HG02623 (cell line): ENCODE measurements around the gene MERTK.
"Not testable (repeated sequence)": the region's sequence is repeated elsewhere in the genome, so short reads cannot be mapped to it uniquely, and the experiment has no call there.

Source experiments
- ATAC-seq: cut with Tn5 transposase; IDR thresholded peaks from one replicate; pipeline ENCODE4 v1.9.1; 2021; ENCODE audit warnings: moderate library complexity; ENCODE audit not compliant: unreplicated experiment

MERTK gene

DNA sequence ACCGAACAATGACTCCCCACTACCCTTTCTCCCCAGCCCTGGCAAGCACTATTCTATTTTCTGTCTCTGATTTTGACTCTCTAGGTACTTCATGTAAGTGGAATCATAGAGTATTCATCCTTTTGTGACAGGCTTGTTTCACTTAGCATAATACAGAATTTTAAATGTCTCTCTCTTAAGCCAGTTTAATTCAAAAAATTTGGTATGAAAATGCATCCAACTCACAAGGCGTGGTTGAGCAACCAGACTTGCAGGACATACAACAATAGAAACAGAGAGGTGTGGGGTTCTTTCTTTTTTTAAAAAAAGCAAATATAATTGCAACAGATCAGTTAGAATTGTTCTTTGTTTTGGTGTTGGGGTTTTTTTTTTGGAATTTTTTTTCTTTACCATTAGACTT lies 109.1 kb downstream of the MERTK start:
- no peak for ATAC-seq

DNA sequence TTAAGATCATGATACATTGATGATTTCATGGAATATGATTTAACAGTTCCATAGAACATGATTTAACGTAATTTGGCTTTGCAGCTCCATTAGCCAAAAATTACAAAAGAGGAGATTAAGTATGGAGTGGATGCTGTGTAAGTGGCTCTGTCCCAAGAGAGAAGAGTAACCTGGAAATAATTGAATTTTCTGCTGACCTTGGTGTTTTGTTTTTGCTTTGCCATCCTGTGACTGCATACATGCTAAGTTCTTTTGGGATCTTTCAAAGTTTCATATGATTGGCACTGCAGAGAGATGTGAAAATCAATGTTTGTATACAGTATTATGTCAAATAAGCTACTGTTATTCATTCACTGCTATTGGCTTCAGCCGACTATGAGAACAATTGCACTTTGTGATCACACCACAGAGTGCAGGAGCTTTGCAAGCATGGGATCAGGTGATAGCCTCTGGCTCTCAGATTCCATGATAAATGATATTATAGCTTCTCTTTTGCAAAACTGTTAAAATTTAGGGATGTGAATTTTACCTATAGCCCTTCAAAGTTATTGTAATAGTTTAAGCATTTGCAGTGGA lies 110.6 kb downstream of the MERTK start:
- ATAC-seq = no peak

DNA sequence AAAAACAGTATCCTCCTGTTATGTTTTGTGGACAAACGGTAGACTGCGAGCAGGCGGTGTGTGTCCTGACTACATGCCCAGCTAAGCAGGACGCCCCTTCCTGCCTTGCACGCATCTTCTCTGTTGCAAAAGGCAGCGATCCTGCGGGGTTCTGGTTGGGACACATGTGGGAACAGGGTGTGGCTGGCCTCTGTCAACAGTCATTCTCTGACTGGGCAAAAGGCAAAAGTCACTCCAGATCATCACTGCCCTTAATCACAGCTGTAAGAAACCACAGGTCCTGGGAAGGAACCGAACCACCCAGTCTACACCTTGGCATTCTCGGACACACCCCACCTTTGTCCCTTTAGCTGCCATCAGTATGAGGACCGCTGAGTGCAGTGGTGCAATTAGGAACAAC lies 112.3 kb downstream of the MERTK start:
- ATAC-seq = no peak

DNA sequence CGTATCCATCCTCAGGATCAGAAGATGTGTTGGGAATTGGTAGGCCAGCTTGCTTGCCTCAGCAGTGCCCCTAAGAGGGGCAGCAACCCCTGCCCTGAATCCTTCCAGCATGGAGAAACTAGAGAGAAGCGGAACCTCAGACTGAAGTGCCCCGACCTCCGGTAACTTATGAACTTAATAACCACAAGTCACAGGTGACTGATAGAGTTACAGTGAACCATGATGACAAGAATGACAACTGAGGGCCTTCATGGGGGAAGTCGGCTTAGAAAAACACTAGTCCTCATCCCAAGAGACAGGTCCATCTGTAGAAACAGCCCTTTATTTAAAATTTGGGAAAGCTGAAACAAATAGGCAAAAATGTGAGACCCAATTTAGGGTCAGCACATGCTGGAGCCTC lies 114.1 kb downstream of the MERTK start:
- no peak for ATAC-seq

DNA sequence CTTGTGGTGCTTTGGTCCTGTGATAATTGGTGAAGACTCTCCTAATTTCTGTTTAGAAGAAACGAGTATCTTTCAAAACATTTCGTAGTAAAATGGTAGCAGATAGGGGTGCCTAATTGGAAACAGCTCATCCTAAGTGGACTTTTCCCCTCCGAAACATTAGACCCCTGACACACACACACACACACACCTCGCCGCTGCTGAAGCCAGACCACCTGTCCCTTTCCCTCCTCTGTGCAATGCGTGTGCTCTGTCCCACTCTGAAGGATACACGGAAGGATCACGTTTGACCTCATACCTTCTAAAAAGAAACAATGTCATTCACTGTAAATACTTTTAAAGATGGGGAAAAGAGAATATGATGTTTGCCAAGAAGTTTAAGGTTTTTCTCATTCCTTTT lies 120.4 kb downstream of the MERTK start:
- ATAC-seq = no peak

DNA sequence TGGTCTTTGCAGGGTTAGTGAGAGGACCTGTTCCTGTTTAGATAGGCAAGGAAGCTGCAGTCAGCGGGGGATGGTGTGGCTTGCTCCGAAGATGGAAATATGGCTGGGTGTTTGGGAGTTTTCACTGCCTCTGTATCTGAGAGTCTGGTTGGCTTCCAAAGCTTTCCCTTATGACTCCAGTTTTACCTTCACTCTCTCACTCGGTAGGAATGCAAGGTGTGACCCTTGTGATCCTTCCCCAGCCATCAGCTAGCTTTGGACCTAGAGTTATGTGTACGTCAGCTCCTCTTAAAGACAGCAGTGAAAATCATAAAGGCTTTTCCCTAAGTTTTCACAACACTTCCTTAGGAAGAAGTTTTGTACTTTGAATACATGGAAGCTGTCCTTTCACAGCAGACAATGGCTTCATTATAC lies 121.2 kb downstream of the MERTK start:
- no peak for ATAC-seq

DNA sequence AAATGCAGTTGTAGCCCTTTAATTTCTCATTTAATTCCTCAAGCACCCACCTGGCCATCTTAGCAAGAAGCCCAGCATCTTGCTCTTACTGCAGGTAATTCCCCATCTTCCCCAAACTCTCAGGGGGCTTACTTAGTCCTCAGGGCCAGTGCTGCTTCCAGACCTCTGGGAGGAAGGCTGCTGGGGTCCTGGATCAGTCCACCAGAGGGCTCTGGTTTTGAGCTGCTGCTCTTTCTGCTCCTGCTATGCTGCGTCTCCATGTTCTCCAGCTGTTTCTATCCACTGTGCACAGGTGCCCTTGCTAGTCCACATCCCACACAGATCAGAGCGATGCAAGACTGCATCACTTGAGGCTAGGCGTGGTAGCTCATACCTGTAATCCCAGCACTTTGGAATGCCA lies 122.2 kb downstream of the MERTK start:
- no peak for ATAC-seq

DNA sequence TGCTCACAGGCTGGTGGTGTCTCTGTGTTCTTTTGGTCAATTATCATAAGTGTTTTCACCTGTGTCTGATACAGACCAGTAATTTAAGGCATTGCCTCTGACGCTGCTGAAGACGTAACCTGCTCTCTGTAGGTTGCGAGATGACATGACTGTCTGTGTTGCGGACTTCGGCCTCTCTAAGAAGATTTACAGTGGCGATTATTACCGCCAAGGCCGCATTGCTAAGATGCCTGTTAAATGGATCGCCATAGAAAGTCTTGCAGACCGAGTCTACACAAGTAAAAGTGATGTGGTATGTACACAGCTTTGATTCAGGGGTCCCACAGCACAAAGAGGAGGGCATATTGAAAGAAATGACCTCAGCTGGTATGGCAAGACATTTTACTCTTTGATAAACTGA lies 122.9 kb downstream of the MERTK start:
- no peak for ATAC-seq

DNA sequence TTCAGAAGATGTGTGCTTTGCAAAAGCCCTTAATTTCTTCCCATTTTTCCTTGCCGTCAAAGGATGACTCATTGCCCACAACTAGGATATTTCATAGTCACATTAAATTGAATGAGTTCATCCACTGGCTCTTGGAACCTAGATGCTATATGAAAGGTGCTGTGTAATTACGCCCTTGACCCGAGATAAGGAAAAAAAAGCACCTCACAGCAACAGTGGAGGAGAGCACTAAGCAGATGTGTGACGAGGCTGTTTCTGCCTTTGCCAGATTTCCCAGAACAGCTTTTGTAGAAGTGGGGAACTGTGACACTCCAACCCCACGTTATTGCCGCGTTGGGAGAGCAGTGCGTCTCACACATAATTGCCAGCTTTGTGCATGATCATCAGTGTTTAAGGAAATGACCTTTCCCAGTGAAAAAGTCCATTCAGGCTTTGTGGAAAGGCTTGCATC lies 123.4 kb downstream of the MERTK start:
- ATAC-seq = no peak

DNA sequence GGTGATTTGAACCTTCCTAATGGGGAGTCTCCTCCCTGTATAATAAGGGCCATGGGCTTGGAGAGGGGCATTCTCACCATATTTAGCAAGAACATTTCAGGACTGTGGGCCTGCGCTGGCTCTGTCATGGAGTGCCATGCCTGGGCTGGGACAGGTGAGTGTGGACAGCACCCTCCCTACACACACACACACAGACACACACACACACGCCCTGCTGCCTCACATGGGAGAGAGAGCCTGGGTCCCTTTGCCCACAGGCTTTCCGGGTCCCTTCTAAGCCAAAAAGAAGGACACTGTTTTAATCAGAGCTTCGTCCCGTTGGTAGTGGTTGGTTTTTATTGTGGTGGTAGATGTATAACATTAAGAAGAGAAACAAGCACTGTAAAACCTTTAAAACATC lies 125.3 kb downstream of the MERTK start:
- ATAC-seq = no peak

DNA sequence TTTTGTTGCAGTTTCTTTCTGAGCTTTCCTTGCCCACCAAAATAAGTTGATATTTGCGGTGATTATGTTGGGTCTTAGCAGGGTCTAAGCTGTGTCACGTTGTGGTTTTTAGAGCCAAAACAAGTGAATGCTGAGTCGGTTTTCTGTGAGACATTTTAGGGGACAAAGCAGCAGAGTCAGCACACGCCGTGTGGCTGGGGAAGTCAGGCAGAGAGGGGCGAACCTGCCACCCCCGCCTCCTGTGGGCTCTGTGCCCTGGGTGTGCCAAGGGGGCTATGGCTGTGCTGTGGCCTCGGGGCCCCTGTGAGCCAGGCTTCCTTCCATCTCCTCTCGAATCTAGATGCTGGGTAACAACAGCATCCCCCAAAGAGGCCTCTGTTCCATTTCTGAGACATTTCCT lies 125.8 kb downstream of the MERTK start:
- ATAC-seq = no peak

DNA sequence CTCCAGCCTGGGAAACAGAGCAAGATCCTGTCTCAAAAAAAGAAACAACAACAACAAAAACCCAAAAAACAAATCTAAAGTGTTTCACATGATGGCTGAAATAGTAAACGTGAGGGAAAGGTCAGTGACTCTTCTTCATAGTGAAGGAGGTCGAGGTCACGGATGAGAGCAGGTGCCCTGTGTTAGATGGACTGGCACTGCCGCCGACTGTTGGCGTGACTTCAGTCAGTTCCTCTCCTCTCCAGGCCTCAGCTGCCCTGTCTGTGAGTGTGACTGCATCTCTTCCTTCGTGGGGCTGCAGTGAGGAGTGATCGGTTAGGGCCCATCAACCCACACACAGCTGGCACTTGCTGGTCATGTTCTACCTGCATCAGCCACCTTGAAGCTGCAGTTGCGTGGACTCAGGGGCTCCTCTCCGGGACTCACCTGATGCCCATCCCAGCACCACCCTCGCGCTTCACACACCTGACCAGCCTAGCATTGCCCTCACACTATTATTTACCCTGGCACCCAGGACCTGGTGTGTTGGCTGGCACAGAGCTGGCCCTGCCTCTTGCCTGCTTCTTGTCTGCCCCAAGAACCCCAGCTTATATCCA lies 126.6 kb downstream of the MERTK start:
- ATAC-seq = no peak

DNA sequence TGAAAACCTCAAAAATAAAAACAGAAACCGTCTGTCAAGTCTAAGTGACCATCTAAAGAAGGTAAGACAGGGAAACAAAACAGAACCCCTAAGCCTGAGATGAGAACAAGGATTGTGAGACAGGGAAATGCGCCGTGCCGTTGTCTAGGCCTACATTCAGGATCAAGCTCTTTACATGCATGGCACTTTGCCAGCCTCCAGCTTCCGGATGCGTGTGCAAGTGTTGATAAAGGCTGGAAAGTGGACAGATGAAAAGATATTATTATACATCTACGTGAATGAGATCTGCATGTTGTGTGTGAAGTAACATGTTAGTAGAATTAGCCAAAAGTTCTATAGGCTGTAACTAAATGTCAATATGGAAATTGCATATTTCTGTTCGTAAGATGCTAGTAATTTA lies 128.1 kb downstream of the MERTK start:
- no peak for ATAC-seq

DNA sequence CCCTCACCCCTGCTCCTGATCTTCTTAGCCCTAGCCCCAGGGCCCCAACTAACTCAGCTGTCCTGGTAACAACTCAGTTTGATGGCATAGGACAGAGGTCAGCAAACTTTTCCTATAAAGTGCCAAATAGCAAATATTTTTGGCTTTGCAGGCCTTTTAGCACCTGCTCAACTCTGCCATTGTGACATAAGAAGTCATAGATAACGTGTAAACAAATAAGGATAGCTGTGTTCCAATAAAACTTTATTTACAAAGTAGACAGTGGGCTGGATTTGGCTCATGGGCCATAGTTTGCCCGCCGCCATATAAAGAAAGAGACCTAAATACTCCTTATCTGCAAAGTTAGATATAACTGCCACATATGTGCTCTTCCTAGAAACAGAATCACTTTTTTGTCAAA lies 129.4 kb downstream of the MERTK start:
- ATAC-seq = no peak

DNA sequence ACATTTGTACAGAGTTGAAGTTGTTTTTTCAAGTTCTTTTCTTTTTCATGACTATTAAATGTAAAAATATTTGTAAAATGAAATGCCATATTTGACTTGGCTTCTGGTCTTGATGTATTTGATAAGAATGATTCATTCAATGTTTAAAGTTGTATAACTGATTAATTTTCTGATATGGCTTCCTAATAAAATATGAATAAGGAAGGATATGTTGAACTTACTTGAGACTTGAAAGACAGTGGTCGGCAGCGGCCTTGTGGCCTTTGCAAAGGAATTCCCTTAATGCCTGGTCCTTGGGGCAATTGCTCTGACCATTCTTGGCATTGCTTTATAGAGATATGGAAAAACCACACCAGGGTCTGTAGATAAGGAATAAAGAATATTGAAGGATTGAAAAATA lies 130.8 kb downstream of the MERTK start:
- ATAC-seq = no peak

DNA sequence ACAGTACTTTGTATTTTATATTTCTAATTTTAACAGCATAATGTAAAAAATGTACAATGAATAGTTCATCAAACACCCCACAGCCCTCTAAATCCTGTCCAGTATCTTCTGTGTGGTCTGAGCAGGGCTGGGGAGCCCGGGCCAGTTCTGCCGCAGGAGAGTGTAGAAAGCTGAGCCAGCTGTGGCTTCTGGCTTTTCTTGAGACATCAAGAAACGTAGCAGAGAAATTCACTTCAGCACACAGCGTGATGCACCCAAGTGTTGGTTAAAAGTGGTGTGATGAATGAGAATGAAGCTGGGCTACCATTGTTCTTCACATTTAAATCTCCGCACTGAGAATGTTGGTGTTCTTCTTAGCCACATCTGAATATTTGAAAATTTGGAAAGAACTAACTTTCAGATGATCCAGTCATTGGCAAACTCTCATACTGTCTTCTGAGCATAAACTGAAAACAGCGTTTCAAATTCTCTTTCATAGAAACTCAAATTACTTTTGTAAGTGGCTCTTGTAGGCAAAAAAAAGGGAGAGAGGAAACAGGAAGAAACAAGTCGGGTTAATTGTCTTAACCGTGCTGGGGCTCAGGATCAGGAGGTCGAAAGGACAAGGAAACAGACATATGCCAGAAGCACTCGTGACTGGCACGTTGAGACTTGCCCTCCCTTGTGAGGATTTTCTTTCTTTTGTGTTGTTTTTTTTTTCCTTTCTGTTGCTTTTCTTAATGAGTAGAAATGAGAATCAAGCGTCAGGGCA lies 133.2 kb downstream of the MERTK start:
- ATAC-seq = no peak

DNA sequence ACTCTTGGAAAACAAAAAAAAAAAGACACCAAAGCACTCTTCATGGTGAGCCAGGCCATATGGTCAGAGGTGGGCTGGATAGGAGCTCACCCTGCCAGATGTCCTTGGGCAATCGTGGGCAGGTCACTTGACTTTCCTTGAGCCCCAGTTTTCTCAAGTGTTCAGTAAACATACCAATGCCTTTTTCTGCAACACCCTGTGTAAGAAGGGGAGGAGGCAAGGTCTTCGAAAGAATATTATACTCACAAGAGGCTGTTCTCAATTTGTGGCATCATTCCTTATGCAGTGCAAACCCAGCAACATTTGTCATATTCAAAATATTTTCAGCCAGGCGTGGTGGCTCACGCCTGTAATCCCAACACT lies 133.8 kb downstream of the MERTK start:
- ATAC-seq = no peak

DNA sequence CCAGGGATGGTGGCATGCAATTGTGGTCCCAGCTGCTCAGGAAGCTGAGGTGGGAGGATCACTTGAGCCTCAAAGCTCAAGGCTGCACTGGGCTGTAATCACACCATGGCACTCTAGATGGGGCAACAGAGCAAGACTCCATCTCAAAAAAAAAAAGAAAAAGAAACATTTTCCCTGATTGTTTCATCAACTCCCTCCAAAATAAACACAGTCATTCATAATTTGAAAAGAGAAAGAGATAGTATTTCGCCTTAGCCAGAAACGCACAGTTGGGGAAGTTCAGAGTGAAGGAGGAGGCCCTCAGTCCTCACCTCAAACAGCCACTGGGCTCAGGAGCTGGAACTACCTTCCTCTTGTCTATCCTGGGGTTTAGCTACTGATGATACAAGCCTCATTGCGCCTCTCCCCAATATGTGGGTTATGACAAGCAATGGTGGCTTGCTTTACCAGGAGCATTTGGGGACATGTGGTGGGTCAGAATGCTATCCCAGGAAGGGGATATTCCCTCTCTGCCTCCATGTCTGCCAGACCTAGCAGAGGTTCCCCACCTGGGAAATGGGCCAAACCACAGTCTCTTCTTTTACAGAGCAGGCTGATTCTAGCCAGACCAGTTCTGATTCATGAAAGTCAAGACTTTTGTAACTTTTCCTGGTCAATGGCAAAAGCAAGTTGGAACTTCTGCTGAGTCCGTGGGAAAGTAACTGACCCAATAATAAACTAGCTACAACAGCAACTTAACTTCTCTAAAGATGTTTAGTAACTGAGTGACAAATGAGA lies 134.5 kb downstream of the MERTK start:
- no peak for ATAC-seq

DNA sequence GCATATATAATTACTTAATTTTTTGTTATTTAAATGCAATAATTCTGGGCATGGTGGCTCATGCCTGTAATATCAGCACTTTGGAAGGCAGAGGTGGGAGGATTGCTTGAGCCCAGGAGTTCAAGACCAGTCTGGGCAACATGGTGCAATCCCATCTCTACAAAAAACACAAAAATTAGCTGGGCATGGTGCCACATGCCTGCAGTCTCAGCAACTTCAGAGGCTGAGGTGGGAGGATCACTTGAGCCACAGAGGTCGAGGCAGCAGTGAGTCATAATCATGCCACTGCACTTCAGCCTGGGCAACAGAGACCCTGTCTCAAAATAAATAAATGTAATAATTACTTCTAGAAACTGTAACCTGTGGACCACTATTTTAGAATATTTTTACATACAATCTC lies 135.2 kb downstream of the MERTK start:
- ATAC-seq = no peak

DNA sequence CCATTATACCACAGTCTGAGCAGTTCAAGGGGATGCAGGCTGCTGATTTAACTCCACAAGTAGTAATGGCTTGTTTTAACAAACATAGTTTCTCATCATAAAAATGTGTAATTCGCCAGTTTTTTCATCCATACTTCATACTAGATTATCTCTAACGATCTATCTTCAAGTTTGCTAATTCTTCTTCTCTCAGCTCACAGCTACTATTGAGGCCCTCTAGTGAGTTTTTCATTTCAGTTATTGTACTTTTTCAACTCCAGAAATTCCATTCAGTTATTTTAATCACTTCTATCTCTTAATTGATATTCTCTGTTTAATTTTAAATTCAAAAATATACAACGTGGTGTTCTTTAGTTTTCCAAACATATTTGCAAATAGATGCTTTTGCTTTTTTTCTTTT lies 136.5 kb downstream of the MERTK start:
- ATAC-seq = no peak

DNA sequence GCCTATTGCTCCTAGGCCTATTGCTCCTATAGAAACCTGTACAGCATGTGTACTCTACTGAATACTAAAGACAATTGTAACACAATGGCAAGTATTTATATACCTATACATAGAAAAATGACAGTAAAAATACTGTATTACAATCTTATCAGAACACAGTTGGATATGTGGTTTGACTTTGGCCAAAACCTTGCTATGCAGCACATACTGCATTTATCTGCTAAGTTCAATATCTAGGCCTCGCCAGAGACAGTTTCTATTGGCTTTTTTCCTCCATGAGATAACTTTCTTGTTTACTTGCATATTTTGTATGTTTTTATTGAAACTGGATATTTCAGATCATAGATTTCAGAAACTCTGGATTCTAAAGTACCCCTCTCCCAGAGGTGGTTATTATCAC lies 137.4 kb downstream of the MERTK start:
- no peak for ATAC-seq

DNA sequence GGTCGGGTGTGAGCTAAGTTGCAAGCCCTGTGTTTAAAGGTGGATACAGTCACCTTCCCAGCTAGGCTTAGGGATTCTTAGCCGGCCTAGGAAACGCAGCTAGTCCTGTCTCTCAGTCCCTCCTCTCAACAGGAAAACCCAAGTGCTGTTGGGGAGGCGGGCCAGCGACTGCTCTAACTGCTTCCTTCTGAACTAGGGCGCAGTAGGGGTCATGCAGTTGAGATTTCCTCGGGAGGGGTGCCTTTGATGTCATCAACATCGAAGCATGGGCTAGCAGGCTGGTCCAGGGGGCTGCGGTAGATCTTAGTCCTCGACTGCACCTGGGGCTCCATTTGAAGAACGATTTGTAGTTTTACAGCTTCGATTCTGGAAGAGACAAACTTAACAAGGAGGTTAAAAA lies 141.1 kb downstream of the MERTK start:
- not testable (repeated sequence) for ATAC-seq
